Renal pelvis (tissue), 4 donors: ENCODE data around the gene MAGI2. TPM values are rescaled to one million over a fixed set of nuclear protein-coding genes. Genes with fewer than 3 reads are reported as not detected.
A peak's percentile ranks its signal among the peaks of the same experiment; 100 is the strongest.
"Not testable (repeated sequence)": the region's sequence is repeated elsewhere in the genome, so short reads cannot be mapped to it uniquely, and the experiment has no call there.

Experiments used
- DNase-seq: peaks from one replicate; pipeline ENCODE4 v3.0.0-alpha.2; 2013
- polyA plus RNA-seq, 3 donors: library from polyadenylated mRNA; unstranded; fragments of 120-200 nt; gene quantifications; one replicate each; pipeline ENCODE4 v1.2.1, GENCODE V29; 2013; ENCODE audit not compliant: insufficient read length in 3 of 3

The MAGI2 gene
- polyA plus RNA-seq, 3 donors: 33.9 to 41.0 (median 34.3) TPM

DNA sequence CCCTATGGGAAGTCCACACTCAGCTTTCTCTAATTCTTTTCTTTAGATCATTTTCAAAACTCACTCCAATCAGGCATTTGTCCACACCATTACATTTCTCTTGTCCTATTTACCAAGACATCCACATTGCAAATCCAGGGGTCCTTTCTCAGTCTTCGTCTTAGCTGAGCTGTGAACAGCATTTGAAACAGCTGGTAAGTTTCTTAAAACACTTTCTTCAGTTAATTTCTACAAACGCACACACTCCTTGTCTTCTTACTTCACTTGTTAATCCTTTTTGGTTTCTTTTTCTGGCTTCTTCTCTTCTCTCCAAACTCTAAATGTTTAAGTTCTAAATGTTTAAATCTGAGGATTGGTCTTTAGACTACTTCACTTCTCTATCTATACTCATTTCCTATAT, 885.6 kb downstream of the MAGI2 start:
- no peak for DNase-seq

DNA sequence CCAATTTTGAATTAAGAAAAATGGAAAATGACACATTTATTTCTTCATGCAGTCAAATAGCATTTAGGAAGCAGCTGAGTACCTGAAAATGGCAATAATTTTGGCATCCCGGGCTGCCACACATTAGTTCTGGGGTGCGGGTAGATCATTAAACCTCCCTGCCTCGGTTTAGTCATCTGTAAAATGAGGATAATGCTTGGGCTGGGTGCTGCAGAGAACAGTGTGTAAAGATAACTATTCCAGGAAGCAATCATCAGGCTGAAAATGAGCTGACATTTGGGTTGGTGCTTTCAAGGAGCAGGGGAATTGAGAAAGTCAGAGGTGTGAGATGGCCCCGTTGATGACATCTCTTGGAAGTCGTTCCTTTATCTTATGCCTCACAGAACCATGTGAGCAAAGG, 887.7 kb downstream of the MAGI2 start:
- DNase-seq: no peak

DNA sequence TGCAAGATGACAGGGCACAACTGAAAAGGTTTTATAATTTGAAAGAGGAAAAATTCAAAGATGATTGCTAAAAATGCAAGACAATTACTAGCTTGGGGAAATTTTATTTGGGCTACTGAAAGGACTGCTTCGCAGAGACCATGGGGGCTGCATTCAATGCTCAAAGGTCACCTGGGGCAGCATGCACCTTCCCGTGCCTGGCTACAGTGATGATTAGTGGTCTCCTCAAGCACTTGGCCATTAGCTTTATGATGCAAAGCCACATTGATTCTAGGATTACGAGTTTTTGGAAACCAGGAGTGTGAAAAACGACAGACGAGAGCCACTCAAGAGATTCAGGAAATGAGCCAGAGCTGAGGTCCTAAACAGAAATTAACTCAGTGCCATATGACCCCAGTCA, 890.3 kb downstream of the MAGI2 start:
- DNase-seq: peak; percentile 35

DNA sequence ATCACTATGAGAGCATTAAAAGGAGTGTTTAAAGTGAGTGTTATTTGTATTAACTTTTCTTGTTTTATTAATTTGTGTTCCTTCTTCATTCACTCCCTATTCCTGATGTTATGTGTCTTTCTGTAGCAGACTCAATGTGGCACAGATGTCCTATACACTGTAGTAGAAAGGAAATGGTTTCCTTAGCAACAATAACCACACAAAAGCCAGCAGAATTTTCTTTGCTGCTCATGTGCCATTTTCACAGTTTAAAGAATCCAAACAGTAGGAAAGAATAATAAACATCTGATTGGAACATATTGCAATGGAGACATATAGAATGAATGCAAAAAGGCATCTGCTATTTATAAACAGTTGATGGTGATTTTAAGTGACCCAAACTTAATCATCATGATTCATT, 891.3 kb downstream of the MAGI2 start:
- no peak for DNase-seq

DNA sequence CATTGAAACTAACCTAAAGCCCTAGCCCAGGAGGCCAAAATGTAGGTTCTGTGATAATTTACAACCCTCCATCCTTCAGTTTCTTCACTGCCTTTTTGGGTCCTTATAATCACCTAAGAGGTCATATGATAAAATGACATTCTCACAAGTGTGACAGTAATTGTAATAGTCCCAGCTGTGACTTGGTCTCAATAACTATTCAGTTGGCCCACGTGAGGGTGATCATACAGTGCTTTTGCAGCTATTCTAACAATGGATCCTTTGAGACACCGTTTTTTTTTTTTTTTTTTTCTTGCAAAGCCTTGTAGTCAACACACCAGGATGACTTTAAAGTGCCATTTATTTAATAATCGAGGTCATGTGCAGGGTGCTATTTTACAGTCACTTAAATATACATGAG, 894.9 kb downstream of the MAGI2 start:
- DNase-seq: no peak

DNA sequence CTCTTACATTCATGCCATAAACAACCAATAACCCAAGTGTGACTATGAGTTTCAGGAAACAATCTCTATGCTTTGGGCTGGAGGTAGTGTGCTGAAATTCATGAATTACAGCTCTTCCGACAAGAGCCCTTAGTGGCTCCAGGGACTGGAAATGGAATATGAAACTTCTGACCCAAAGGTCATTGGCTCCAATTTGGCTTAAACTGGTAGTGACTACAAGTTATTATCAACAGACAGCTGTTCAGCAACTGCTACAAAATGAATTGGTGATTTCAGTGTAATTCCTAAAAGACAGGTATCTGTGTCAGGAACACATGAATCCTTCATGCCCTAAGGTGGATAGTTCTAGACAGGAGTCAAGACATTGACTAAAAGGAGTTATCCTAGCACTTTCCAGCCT, 909.5 kb downstream of the MAGI2 start:
- DNase-seq: no peak

DNA sequence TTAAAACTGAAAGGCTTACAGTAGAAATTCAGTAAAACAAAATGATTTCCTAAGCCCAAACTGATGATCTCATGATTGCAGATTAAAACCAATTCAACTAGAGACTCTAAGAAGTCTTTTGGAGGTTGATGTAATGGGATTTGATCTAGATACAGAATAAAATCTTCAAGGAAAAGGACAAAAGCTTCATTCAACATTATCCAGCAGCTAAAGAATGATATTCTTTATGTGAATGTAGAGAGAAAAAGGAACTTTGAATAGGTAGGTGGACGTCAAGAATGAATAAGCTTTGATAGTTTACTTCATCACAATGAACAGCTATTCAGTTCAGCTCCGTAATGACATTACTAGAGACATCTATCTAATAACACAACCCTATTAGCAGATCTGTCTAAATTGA, 910.5 kb downstream of the MAGI2 start:
- no peak for DNase-seq

DNA sequence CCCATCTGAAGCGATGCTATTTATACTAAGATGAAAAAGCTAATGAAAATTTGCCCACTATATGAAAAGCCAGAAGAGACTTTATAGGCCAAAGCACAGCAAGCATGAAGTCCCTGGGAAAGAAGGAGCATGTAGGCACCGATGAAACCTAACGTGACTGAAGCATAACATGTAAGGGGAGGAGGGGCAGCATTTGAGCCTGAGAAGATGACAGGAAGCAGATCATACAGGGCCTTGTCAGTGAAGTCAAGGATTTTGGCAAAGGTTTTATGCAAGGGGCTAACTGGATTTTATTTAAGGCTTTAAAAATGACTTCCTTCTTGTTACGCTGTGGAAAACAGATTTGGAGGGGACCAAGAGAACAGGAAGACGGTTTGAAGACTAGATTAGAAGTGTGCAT, 910.9 kb downstream of the MAGI2 start:
- DNase-seq: no peak

DNA sequence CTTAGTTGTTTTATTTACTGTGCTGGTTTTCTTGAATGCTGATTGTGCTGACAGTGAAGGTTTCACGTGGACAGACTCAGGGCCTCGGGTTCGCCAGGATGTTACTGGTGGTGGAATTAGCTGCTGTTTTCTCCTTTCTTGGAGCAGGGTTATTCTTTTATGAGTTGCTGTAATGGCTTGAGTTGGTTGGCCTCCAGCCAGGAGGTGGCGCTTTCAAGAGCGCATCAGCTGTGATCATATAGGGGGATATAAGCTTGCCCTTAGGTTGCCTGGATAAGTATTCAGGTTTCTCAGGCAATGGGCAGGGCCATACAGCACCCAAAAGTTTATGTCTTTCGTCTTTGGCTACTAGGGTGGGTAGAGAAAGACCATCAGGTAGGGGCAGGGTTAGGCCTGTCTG, 913.6 kb downstream of the MAGI2 start:
- no peak for DNase-seq

DNA sequence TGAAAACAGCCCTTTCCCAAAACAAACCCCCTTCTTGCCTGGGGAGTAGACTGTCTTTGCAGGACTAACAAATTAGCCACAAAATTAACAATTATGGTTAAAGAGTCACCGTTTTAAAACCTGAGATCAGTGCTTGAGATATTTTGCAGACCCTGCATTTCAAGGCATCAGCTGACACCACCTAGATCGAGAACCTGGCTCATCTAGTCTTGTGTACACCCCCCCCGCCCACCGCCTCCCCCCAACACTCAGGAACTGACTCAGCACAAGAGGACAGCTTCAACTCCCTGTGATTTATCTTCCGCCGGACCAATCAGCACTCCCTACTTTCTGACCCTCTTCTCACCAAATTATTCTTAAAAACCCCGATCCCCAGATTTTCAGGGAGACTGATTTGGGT, 917.8 kb downstream of the MAGI2 start:
- DNase-seq: no peak

DNA sequence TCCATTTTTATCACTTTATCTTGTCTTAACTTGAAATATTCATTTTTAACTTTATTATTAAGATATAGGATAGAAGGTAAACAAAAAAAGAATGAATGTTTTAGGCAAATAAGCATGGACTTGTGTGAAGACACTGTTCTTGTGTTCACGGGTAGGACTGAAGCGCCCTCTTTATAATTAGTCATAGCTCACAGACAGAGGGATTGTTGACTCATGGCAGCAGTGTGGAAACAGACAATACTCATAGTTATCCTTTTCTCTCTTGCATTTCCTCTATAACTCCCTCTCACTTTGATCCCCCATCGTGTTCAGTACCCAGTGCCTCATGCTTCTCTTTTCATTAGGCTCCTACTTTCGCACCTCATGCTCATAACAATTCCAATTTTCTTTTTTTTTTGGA, 923.1 kb downstream of the MAGI2 start:
- no peak for DNase-seq

DNA sequence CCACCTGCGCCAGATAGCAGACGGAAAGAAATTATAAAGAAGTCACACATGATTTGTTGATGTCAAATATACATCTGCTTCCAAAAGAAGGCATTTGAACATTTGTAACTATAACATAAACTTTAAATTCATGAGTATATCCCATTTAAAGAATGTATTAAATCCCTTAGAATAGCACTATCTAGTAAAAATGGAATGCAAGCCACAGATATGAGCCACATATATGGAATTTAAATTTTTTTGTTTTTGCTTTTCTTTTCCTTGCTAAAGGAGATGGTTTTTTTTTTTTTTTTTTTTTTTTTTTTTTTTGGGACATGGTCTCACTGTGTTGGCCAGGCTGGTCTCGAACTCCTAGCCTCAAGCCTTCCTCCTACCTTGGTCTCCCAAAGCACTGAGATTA, 924.1 kb downstream of the MAGI2 start:
- DNase-seq: no peak

DNA sequence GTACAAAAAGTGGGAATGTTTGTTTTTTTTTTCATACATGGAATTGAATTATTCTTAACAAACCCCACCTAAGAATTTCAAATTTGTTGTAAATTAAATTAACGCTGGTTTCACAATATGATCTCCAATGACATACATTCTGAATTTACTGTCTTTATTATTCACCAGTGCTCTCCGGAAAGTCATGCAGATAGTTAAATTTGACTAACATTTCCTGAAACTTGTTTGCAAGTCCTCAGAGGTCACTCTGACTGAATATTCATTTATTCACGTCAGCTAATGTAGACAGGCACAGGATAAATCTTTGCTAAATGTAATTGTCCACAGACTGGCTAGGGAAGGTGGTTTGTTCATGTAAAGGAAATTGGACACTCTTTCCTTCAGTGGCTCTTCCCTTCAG, 924.5 kb downstream of the MAGI2 start:
- DNase-seq: no peak

DNA sequence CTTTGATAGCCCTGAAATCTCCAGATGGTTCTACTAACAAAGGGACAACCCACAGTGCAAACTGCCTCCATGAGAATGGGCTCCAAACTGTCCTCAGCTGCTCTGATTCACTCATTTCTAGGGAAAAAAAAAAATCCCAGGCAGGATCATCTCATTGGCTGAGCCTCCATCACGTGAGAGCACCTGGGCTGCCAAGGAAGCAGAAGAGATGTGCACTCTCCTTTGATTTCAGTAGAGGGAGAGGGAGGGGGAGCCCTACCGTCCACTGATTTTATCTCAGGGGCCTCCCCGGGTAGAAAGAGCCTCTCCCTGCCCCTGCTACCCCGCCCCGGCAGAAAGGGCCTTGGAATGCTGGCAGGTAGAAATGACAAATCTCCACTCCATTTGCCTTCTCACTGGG, 929.5 kb downstream of the MAGI2 start:
- no peak for DNase-seq

DNA sequence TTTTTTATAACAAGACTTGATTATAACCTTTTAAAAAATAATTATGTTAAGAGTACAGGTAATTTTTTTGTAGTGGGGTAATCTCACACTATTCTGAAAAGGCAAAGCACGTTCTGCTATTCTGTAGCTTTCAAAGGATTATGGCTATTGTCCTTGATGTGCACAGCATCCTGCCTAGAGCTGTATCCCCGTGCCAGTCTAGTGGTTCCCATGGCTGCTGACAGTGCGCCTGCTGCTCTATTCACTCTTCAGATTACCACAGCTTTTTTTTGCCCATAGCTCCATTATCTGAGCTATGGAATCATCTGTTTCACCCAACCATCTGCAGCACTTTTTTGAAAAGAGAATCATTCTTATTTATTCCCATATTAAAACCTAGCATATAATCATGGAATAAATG, 931.5 kb downstream of the MAGI2 start:
- DNase-seq: no peak

DNA sequence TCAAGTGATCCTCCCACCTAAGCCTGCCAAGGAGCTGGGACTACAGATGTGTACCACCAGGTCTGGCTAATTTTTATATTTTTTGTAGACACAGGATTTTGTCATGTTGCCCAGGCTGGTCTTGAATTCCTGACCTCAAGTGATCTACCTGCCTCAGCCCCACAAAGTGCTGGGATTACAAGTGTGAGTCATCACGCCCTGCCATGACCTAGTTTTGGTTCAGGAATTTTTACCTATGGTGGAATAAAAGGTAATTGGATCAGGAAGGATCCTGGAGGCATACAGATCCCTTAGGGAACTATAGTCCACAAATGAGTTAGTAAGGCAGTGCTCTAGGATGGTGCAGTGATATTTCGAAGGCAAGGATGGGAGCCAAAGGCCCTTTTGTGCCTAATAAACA, 937.0 kb downstream of the MAGI2 start:
- DNase-seq: no peak

DNA sequence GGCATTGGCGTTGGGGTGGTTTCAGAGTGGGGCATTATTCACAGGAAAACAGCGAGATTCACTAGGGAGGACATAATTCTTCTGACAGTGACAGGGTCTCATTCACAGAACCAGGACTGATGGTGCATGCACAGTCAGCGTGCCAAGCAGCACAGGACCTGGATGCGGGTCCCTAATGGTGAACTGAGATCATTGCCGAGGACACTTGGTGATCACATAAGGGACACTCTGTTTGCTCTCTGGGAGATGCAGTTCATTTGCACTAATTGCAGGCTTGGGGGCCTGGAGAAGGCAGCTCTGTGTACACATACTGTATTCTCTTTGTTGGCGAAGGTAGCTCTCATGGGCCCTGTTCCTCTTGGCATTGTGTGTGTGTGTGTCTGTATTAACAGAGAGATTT, 938.8 kb downstream of the MAGI2 start:
- DNase-seq: no peak

DNA sequence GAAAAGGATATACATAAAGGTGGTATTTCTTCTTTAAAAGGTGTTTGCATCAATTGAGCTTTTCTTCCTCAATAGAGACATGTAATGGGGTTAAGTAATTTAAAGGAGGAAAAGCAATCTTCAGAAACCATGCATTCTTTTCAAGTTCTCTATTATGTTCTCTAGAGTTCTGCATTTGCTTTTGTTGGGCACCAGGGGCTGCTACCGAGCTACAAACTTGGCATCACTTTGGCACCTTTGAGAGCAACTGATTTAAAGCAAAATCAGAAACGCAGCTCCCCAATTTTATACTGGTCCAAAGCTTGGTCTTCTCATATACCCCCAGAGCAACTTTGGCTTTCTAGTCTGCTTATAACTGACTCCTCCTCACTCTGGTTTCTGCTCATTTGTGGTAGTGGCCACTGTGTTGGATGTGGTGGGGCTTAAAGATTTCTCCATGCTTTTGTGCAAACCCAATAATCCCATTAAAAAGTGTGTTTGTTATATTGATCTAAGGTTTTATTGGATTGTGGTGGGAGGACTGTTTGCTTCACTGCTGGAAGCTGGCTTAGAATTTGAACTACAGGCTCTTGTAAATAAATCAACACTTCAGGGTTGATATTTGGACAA, 942.8 kb downstream of the MAGI2 start:
- DNase-seq: peak; percentile 39

DNA sequence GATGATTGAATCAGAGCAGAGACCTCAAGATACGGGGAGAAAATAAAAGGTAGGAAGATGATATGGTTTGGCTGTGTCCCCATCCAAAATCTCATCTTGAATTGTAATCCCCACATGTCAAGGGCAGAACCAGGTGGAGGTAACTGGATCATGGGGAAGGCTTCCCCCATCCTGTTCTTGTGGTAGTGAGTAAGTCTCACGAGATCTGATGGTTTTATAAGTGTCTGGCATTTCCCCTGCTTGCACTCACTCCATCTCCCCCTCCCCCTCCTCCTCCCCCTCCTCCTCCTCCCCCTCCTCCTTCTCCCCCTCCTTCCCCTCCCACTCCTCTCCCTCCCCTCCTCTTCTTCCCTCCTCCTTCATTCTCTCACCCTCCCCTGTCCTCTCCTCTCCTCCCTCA, 950.2 kb downstream of the MAGI2 start:
- not testable (repeated sequence) for DNase-seq

DNA sequence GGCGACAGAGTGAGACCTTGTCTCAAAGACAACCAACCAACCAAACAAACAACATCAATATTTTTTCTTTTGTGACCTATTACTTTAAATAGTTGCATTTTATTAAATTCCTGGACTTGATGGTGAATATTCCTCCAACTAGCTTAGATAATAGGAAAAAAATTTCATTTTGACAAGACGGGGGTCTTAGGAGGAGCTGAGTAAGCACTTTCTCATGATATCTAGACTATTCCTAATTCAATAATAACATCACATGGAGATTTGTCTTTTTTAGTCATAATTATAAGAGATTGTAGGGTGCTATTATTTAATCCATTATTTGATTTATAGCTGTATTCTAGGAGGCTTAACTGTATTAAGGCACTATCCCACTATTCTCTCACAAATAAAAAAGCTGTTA, 952.4 kb downstream of the MAGI2 start:
- no peak for DNase-seq

DNA sequence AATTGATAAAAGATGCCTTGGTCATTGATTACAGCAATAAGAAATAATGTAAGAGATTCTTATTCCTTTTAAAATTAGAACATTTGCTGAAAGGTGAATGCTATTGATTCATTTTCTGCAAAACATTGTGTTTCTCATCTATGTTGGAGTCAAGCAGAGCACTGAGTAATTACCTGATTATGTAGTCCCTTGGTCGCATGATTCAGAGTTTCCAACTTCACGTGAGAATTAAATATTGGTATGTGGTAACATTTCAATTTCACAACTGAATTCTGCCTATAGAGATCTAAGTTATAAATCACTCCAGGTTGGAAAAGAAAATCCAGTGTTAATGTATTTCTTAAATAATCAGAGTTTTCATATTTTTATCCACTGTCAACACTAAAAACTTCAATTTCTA, 953.5 kb downstream of the MAGI2 start:
- DNase-seq: no peak

DNA sequence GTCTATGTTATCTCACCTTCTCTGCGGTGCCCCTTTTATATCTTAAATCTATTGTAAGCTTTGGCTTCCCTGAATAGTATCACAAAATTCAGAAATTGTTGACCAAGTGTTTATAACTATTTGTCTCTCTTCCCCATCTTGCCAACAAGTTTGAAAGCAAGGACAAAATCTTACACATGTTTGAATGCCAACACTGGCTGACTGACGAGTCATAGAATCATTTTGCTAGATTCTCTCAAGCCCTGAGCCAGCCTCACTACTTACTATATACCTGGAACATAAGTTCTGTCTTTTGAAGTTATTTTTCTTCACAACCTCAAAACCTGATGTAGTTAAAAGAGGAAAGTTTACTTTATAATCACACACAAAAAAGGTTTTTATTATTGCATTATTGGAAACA, 954.2 kb downstream of the MAGI2 start:
- DNase-seq: no peak

DNA sequence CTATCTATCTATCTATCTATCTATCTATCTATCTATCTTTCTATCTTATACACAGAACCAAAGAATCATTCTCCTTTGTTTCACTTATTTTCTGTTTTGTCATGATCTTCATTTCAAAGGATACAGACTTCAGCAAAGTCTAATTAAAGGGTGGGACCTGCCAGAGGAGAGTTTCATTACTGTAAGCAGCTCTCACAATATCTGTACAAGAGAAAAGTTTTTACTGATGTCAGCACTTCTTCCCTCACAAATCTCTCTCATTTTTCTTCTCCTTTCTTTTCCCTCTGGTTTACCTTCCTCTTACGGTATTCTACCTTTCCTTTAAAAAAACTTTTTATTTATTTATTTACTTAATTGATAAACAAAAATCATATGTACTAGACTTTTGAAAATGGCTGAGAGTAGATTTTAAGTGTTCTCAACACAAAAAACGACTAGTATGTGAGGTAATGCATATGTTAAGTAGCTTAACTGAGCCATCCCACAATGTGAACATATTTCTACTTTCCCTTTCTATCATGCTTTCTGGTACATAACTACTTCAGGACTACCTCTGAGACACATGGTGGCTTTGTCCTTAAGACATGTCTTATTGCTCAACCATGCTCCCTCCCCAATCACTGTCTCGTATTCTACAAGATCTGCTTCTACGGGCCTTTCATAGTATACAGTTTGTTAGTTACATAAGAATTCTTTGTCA, 955.6 kb downstream of the MAGI2 start:
- DNase-seq: no peak

DNA sequence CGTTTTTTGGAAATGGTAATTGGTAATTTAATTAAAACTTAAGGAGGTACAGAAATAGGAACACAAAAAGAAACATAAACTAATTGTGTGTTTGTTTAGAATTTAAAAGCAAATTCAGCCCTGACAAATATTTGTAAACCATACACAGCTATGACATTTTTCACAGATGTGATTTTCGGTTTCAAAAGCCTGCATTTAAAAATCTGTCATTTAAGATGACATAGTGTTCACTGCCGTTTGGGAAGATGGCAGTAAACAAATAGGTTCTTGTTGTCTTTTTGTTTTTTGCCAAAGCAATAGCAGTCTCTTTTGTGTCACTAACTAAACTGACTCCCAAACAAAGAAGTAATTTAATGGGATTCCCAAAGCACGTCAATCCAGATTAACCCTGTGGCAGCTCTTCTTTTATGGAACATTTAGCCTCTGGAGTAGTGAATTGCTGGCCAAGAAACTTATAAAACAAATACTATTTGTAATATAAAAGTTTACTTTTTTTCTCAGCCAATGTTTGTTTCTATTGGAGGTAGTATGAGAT, 957.3 kb downstream of the MAGI2 start:
- DNase-seq: no peak
